Vagina (tissue), 2 donors: ENCODE measurements around the gene KRTAP5-7. TPM values are rescaled to one million over a fixed set of nuclear protein-coding genes. Genes with fewer than 3 reads are reported as not detected.
"Not testable (repeated sequence)": the region's sequence is repeated elsewhere in the genome, so short reads cannot be mapped to it uniquely, and the experiment has no call there.

ENCODE experiments used
- DNase-seq, 2 donors: peaks; one replicate each; pipeline ENCODE4 v3.0.0-alpha.2; 2017; ENCODE audit errors: extremely low spot score in 2 of 2
- H3K27ac ChIP-seq: fragments of 200-600 bp; sonication (generic); one replicate; pipeline ENCODE4 v1.5.1; 2019
- H3K27me3 ChIP-seq: fragments of 200-600 bp; sonication (generic); one replicate; pipeline ENCODE4 v1.5.1; 2019
- H3K36me3 ChIP-seq, 2 donors: fragments of 200-600 bp; sonication (generic); one replicate each; pipeline ENCODE4 v1.5.1; 2017 to 2019
- H3K4me1 ChIP-seq: fragments of 200-600 bp; sonication (generic); one replicate; pipeline ENCODE4 v1.5.1; 2019
- H3K4me3 ChIP-seq, 2 donors: fragments of 200-600 bp; sonication (generic); 1 replicate in 1 of 2; 2 replicates in 1 of 2; pipeline ENCODE4 v1.5.1; 2016 to 2019
- H3K9me3 ChIP-seq: fragments of 200-600 bp; sonication (generic); one replicate; pipeline ENCODE4 v1.5.1; 2019
- POLR2A ChIP-seq, 2 donors: fragments of 450-650 bp; IDR thresholded peaks; one replicate each; pipeline ENCODE4 v1.6.1; 2017; ENCODE audit warnings: antibody characterized with exemption in 2 of 2, mild to moderate bottlenecking in 2 of 2, moderate library complexity in 2 of 2
- POLR2AphosphoS5 ChIP-seq, 2 donors: sonication (generic); formaldehyde crosslinking; IDR thresholded peaks; one replicate each; pipeline ENCODE4 v1.9.0; 2017; ENCODE audit warnings: antibody characterized with exemption in 2 of 2, mild to moderate bottlenecking in 2 of 2, low read depth in 1 of 2; ENCODE audit not compliant: insufficient read depth in 1 of 2
- intact Hi-C: fragments of 100-400 bp; cut with DNase I; formaldehyde crosslinking; loops from one replicate; pipeline ENCODE4 v1.15.1; 2023
- total RNA-seq: library from RNA; depleted of rRNA; stranded (reverse); fragments of >200 nt; gene quantifications from one replicate; pipeline ENCODE4 v1.2.3, GENCODE V29; 2016
- TF ChIP-seq, protein P1 (sequence below), 3 experiments: fragments of 450-650 bp in 2 of 3; fragments of 200-600 bp in 1 of 3; sonication (generic) in 1 of 3; IDR thresholded peaks; one replicate each; pipeline ENCODE4 v1.5.1; 2017 to 2019; ENCODE audit warnings: antibody characterized with exemption in 3 of 3, mild to moderate bottlenecking in 2 of 3, moderate library complexity in 2 of 3

Gene KRTAP5-7
- total RNA-seq, 1 donor from 2014 or later = not detected

- H3K27me3 ChIP-seq = no peaks in the 10 kb centered on the region
- no peaks in the 10 kb centered on the region for H3K36me3 ChIP-seq
- no peak overlapping the region for H3K4me3 ChIP-seq
- no peaks in the 10 kb centered on the region for H3K4me1 ChIP-seq
- H3K27ac ChIP-seq = no peak overlapping the region
- TF ChIP-seq POLR2A (IDR thresholded peaks at IDR 0.05) = no peak
- no peak for TF ChIP-seq POLR2AphosphoS5 (IDR thresholded peaks at IDR 0.05; ENCODE audit: insufficient read depth in 1 of 2, low read depth in 1 of 2)
- TF ChIP-seq, protein P1, sequence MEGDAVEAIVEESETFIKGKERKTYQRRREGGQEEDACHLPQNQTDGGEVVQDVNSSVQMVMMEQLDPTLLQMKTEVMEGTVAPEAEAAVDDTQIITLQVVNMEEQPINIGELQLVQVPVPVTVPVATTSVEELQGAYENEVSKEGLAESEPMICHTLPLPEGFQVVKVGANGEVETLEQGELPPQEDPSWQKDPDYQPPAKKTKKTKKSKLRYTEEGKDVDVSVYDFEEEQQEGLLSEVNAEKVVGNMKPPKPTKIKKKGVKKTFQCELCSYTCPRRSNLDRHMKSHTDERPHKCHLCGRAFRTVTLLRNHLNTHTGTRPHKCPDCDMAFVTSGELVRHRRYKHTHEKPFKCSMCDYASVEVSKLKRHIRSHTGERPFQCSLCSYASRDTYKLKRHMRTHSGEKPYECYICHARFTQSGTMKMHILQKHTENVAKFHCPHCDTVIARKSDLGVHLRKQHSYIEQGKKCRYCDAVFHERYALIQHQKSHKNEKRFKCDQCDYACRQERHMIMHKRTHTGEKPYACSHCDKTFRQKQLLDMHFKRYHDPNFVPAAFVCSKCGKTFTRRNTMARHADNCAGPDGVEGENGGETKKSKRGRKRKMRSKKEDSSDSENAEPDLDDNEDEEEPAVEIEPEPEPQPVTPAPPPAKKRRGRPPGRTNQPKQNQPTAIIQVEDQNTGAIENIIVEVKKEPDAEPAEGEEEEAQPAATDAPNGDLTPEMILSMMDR (IDR thresholded peaks at IDR 0.05) = no peak
- DNase-seq = no peak
- H3K9me3 ChIP-seq = no peaks in the 10 kb centered on the region
- intact Hi-C loops = no loop called here
Observed at GRCh38 chr11:71562120-71562519, 35.1 kb downstream of the KRTAP5-7 start.

GRCh38 chr11:71563406-71563805, 36.3 kb downstream of the KRTAP5-7 start:
- no peak for TF ChIP-seq POLR2AphosphoS5 (IDR thresholded peaks at IDR 0.05; ENCODE audit: insufficient read depth in 1 of 2, low read depth in 1 of 2)
- TF ChIP-seq POLR2A (IDR thresholded peaks at IDR 0.05) = no peak
- TF ChIP-seq, protein P1 (IDR thresholded peaks at IDR 0.05) = no peak
- no peaks in the 10 kb centered on the region for H3K36me3 ChIP-seq
- intact Hi-C loops = no loop called here

GRCh38 chr11:71564430-71564829, 37.4 kb downstream of the KRTAP5-7 start:
- Histone ChIP-seq H3K27me3 (no peaks in the 10 kb centered on the region), H3K27ac (no peak overlapping the region), H3K4me3 (no peak overlapping the region), H3K36me3 (no peaks in the 10 kb centered on the region), H3K4me1 (no peaks in the 10 kb centered on the region), H3K9me3 (no peaks in the 10 kb centered on the region)
- TF ChIP-seq POLR2AphosphoS5 (IDR thresholded peaks at IDR 0.05; ENCODE audit: insufficient read depth in 1 of 2, low read depth in 1 of 2) (no peak), POLR2A (IDR thresholded peaks at IDR 0.05) (no peak)
- TF ChIP-seq, protein P1 (IDR thresholded peaks at IDR 0.05) = no peak
- intact Hi-C loops = no loop called here
- DNase-seq = no peak

More at GRCh38 chr11:71563406-71563805, 36.3 kb downstream of the KRTAP5-7 start:
- Histone ChIP-seq H3K27me3 (no peaks in the 10 kb centered on the region), H3K27ac (no peak overlapping the region), H3K4me1 (no peaks in the 10 kb centered on the region), H3K9me3 (no peaks in the 10 kb centered on the region), H3K4me3 (no peak overlapping the region)
- no peak for DNase-seq

DNA sequence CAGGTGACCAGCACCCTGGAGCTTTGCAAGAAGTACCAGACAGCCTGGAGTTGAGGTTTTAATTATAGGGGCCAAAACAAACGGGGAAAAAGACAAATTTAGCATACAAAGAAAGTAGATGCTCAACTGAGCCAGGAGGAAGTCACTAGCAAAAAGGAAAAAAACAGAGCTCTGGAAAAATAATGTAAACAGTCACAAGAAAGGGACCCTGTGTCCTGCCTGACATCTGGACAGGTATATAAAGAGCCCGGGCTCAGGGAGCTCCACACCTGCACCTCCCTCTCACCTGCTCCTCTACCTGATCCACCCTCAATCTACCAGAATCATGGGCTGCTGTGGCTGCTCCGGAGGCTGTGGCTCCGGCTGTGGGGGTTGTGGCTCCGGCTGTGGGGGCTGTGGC, 38.2 kb downstream of the KRTAP5-7 start, which contains the start of gene KRTAP5-10:
Gene KRTAP5-10, plus strand, starts transcription at position 301 of the 400 bp plus-strand sequence. Its CDS starts 25 bp downstream, at position 326.
- intact Hi-C loops = no loop called here
- H3K36me3 ChIP-seq = no peaks in the 10 kb centered on the region
- no peak for DNase-seq
- H3K4me3 ChIP-seq = no peak within 1 kb of the TSS
- no peaks in the 10 kb centered on the region for H3K27me3 ChIP-seq
- H3K9me3 ChIP-seq = no peaks in the 10 kb centered on the region
- no peak within 1 kb of the TSS for H3K27ac ChIP-seq
- H3K4me1 ChIP-seq = no peaks in the 10 kb centered on the region
- TF ChIP-seq POLR2A (IDR thresholded peaks at IDR 0.05) (no peak), POLR2AphosphoS5 (IDR thresholded peaks at IDR 0.05; ENCODE audit: insufficient read depth in 1 of 2, low read depth in 1 of 2) (no peak)
- TF ChIP-seq, protein P1 (IDR thresholded peaks at IDR 0.05) = no peak

- no peaks in the 10 kb centered on the region for H3K4me1 ChIP-seq
- no peaks in the 10 kb centered on the region for H3K36me3 ChIP-seq
- no peak overlapping the region for H3K27ac ChIP-seq
- intact Hi-C loops = no loop called here
- no peaks in the 10 kb centered on the region for H3K9me3 ChIP-seq
- no peak overlapping the region for H3K4me3 ChIP-seq
- no peaks in the 10 kb centered on the region for H3K27me3 ChIP-seq
- TF ChIP-seq POLR2A (IDR thresholded peaks at IDR 0.05) (no peak), POLR2AphosphoS5 (IDR thresholded peaks at IDR 0.05; ENCODE audit: insufficient read depth in 1 of 2, low read depth in 1 of 2) (no peak)
- TF ChIP-seq, protein P1 (IDR thresholded peaks at IDR 0.05) = no peak
- no peak for DNase-seq
Observed at GRCh38 chr11:71566081-71566620, 39.1 kb downstream of the KRTAP5-7 start.

- intact Hi-C loops, DNase-seq, H3K4me3 ChIP-seq, H3K9me3 ChIP-seq, H3K27ac ChIP-seq, H3K4me1 ChIP-seq, H3K36me3 ChIP-seq, H3K27me3 ChIP-seq: not testable (repeated sequence)
Observed at GRCh38 chr11:71566626-71567599, 39.8 kb downstream of the KRTAP5-7 start.

DNA sequence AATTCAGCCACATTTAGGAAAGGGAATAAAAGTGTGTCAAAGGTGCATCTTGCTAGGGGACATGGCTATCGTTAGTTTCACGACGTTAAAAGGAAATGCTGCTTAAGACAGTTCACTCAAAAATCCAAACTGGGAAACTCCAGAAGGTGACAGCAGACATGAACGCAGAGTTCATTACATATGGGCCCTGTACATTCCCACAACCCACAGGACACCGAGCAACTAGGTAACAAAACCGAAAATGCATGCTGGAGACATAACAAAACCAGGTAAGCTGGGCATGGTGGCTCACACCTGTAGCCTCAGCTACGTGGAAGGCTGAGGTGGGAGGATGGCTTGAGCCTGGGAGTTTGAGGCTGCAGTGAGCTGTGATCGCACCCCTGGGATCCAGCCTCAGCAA, 40.6 kb downstream of the KRTAP5-7 start:
- H3K27ac ChIP-seq, DNase-seq, intact Hi-C loops, H3K4me3 ChIP-seq, H3K27me3 ChIP-seq, H3K9me3 ChIP-seq, H3K4me1 ChIP-seq, H3K36me3 ChIP-seq: not testable (repeated sequence)
